Breast epithelium (tissue), 4 donors: Measurements from ENCODE around the gene ATG101. TPM values are rescaled to one million over a fixed set of nuclear protein-coding genes. Genes with fewer than 3 reads are reported as not detected.

Source experiments
- DNase-seq, 2 donors: peaks; one replicate each; pipeline ENCODE4 v3.0.0-alpha.2; 2019; ENCODE audit warnings: low spot score in 2 of 2
- H3K27ac ChIP-seq, 2 donors: fragments of 200-600 bp; sonication (generic) in 1 of 2; one replicate each; pipeline ENCODE4 v1.5.1; 2016 to 2019; ENCODE audit warnings: mild to moderate bottlenecking in 1 of 2
- H3K27me3 ChIP-seq, 2 donors: fragments of 200-600 bp; sonication (generic) in 1 of 2; one replicate each; pipeline versions ENCODE4 v1.5.1 to v1.6.0; 2017 to 2019; ENCODE audit warnings: control low read depth in 1 of 2, mild to moderate bottlenecking in 1 of 2
- H3K36me3 ChIP-seq: fragments of 200-600 bp; one replicate; pipeline ENCODE4 v1.5.1; 2019
- H3K4me1 ChIP-seq, 2 donors: fragments of 200-600 bp; sonication (generic); one replicate each; pipeline ENCODE4 v1.5.1; 2016 to 2019; ENCODE audit warnings: control low read depth in 1 of 2
- H3K4me3 ChIP-seq, 3 donors: fragments of 200-600 bp; sonication (generic); 1 replicate in 2 of 3; 2 replicates in 1 of 3; pipeline ENCODE4 v1.5.1; 2016 to 2019; ENCODE audit warnings: mild to moderate bottlenecking in 3 of 3, moderate library complexity in 2 of 3
- H3K9me3 ChIP-seq, 2 donors: fragments of 200-600 bp; sonication (generic) in 1 of 2; one replicate each; pipeline ENCODE4 v1.5.1; 2016 to 2019; ENCODE audit warnings: control low read depth in 1 of 2
- POLR2A ChIP-seq: fragments of 450-650 bp; IDR thresholded peaks from one replicate; pipeline ENCODE4 v1.6.1; 2016; ENCODE audit warnings: antibody characterized with exemption, mild to moderate bottlenecking, moderate library complexity
- POLR2AphosphoS5 ChIP-seq, 3 donors: sonication (generic); formaldehyde crosslinking; IDR thresholded peaks; one replicate each; pipeline ENCODE4 v1.6.1; 2017; ENCODE audit warnings: antibody characterized with exemption in 3 of 3
- intact Hi-C: fragments of 100-400 bp; cut with DNase I; formaldehyde crosslinking; loops from one replicate; pipeline ENCODE4 v1.15.1; 2023; ENCODE audit warnings: low total_unique reads
- total RNA-seq, 3 donors: library from RNA; depleted of rRNA; stranded (reverse); fragments of >200 nt; gene quantifications; one replicate each; pipeline ENCODE4 v1.1.0, GENCODE V29; 2016
- TF ChIP-seq, protein P1 (sequence below), 3 donors: fragments of 450-650 bp; IDR thresholded peaks; one replicate each; pipeline ENCODE4 v1.5.1; 2016 to 2017; ENCODE audit warnings: antibody characterized with exemption in 3 of 3, mild to moderate bottlenecking in 3 of 3, moderate library complexity in 3 of 3

Gene ATG101
- total RNA-seq, 3 donors from 2014 or later: 35.0 to 54.2 (median 39.7) TPM

DNA sequence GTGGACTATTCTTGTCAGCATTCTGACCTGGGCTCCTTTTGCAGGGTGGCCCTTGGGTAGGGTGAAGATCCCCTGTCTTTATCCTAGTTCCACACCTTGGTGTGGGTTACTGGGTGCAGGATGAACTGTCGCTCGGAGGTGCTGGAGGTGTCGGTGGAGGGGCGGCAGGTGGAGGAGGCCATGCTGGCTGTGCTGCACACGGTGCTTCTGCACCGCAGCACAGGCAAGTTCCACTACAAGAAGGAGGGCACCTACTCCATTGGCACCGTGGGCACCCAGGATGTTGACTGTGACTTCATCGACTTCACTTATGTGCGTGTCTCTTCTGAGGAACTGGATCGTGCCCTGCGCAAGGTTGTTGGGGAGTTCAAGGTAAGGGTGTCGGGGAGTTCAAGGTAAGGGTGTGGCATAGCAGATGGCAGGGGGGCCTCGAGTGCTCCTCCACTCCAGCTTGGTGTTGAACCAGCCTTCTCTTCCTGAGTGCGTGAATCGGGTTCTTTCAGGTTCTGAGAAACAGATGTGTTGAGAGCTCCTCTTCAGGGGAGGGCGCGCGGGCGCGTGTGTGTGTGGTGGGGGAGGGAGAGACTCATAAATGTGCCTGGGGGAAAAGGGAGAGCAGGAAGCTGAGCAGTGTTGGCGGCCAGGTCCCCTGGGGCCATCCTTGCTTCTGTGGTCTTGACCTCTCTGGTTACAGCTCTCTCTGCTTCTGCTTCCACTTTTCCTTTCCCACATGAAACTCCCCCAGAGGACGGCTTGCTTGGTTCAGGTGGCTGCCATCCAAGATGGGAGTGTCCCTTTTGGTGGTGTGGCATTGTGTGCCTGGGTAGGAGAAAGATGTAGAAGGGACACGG lies 4.0 kb downstream of the ATG101 start:
- intact Hi-C loops: no loop called here
- Histone ChIP-seq H3K27ac (peak overlapping the region; percentile 33 to 56), H3K4me1 (peaks cover 0 to 12% of the 10 kb centered on the region in 2 donors), H3K27me3 (no peaks in the 10 kb centered on the region), H3K36me3 (no peaks in the 10 kb centered on the region), H3K9me3 (no peaks in the 10 kb centered on the region), H3K4me3 (no peak overlapping the region)
- no peak for TF ChIP-seq POLR2AphosphoS5 (IDR thresholded peaks at IDR 0.05)
- TF ChIP-seq, protein P1, sequence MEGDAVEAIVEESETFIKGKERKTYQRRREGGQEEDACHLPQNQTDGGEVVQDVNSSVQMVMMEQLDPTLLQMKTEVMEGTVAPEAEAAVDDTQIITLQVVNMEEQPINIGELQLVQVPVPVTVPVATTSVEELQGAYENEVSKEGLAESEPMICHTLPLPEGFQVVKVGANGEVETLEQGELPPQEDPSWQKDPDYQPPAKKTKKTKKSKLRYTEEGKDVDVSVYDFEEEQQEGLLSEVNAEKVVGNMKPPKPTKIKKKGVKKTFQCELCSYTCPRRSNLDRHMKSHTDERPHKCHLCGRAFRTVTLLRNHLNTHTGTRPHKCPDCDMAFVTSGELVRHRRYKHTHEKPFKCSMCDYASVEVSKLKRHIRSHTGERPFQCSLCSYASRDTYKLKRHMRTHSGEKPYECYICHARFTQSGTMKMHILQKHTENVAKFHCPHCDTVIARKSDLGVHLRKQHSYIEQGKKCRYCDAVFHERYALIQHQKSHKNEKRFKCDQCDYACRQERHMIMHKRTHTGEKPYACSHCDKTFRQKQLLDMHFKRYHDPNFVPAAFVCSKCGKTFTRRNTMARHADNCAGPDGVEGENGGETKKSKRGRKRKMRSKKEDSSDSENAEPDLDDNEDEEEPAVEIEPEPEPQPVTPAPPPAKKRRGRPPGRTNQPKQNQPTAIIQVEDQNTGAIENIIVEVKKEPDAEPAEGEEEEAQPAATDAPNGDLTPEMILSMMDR (IDR thresholded peaks at IDR 0.05): no peak
- no peak for TF ChIP-seq POLR2A
- peak in 1 of 2 donors; percentile 67 for DNase-seq

- no peak overlapping the region for H3K27ac ChIP-seq
- no peak for DNase-seq
- no peaks in the 10 kb centered on the region for H3K36me3 ChIP-seq
- no peak for TF ChIP-seq POLR2AphosphoS5 (IDR thresholded peaks at IDR 0.05)
- TF ChIP-seq, protein P1 (IDR thresholded peaks at IDR 0.05): no peak
- TF ChIP-seq POLR2A: no peak
- H3K27me3 ChIP-seq: no peaks in the 10 kb centered on the region
- intact Hi-C loops: loop anchor here (5.0 kb wide), 1 partner anchor 403 kb away; no protein-coding TSS in a partner anchor
- no peak overlapping the region for H3K4me3 ChIP-seq
- H3K4me1 ChIP-seq: peaks cover 0 to 12% of the 10 kb centered on the region in 2 donors
- H3K9me3 ChIP-seq: no peaks in the 10 kb centered on the region
These were observed 5.4 kb downstream of the ATG101 start for GRCh38 chr12:52074971-52075724.

DNA sequence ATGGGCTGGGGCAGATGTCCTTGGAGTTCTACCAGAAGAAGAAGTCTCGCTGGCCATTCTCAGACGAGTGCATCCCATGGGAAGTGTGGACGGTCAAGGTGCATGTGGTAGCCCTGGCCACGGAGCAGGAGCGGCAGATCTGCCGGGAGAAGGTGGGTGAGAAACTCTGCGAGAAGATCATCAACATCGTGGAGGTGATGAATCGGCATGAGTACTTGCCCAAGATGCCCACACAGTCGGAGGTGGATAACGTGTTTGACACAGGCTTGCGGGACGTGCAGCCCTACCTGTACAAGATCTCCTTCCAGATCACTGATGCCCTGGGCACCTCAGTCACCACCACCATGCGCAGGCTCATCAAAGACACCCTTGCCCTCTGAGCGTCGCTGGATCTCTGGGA lies 7.0 kb downstream of the ATG101 start:
- DNase-seq: no peak
- Histone ChIP-seq H3K27ac (no peak overlapping the region), H3K36me3 (no peaks in the 10 kb centered on the region), H3K9me3 (no peaks in the 10 kb centered on the region), H3K4me3 (no peak overlapping the region), H3K27me3 (no peaks in the 10 kb centered on the region), H3K4me1 (peaks cover 0 to 10% of the 10 kb centered on the region in 2 donors)
- no peak for TF ChIP-seq POLR2AphosphoS5 (IDR thresholded peaks at IDR 0.05)
- TF ChIP-seq POLR2A: no peak
- TF ChIP-seq, protein P1 (IDR thresholded peaks at IDR 0.05): no peak
- intact Hi-C loops: loop anchor here (5.0 kb wide), 1 partner anchor 405 kb away; no protein-coding TSS in a partner anchor

DNA sequence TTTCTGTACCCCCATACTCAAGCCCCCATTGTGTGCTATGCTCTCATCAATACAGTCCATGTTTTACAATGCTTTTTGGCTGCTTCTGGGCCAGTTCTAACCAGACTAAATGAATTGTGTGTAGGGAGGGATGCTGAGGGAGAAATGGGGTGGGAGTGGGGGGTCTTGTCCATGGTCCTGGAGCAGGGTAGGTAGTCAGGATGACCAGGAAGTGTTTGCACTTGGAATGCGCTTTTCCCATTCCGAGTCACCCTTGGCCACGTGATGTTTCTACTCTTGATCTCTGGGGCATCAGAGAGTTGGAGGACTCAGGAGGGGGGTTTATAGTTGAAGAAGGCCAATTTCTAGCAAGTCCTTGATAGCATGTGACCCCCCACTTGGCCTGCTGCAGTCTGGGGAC lies 8.5 kb downstream of the ATG101 start:
- H3K4me1 ChIP-seq: peaks cover 0 to 15% of the 10 kb centered on the region in 2 donors
- TF ChIP-seq, protein P1 (IDR thresholded peaks at IDR 0.05): peak in 1 of 3 donors; percentile 1
- TF ChIP-seq POLR2A: no peak
- intact Hi-C loops: loop anchor here (5.0 kb wide), 1 partner anchor 406 kb away; no protein-coding TSS in a partner anchor
- no peaks in the 10 kb centered on the region for H3K9me3 ChIP-seq
- no peaks in the 10 kb centered on the region for H3K27me3 ChIP-seq
- DNase-seq: no peak
- H3K27ac ChIP-seq: no peak overlapping the region
- no peaks in the 10 kb centered on the region for H3K36me3 ChIP-seq
- H3K4me3 ChIP-seq: no peak overlapping the region
